ENCODE data around the gene PRAMEF15. TPM values are rescaled to one million over a fixed set of nuclear protein-coding genes. Genes with fewer than 3 reads are reported as not detected.

The PRAMEF15 gene
- not detected in 2 replicates for total RNA-seq

GRCh38 chr1:13315281-13315680 is at the start of gene PRAMEF15:
Gene PRAMEF15 (plus strand): TSS chr1:13315581. CDS start chr1:13318408, 2,827 bp downstream.

GRCh38 chr1:13285037-13285436 is 30.3 kb upstream of the PRAMEF15 start, which contains the start of gene PRAMEF8:
Gene PRAMEF8 (minus strand): TSS chr1:13285137. CDS start chr1:13284091, 1,046 bp downstream.

GRCh38 chr1:13303239-13303638 is 12.1 kb upstream of the PRAMEF15 start, which contains the start of gene PRAMEF33:
Gene PRAMEF33 (plus strand): TSS chr1:13303539. CDS start chr1:13305955, 2,416 bp downstream.

DNA sequence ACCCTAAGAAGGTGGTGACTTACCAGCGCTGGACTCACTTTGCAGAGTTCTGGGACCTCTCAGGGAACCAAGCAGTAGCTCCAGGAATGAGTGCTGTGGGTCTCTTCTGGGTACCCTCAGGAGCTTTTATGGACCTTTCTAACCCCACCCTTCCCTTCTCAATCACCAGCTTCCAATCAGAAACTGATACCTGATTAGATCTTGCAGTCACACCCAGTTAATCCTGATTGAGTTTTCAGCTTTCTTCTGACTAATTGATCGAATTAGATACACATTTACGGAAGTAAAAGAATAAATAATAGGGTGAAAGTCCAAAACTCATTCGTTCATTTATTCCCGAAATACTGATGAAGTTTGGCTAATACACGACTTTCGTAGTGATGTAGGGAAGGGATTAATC is 31.7 kb downstream of the PRAMEF15 start, which contains the start of gene PRAMEF14:
PRAMEF14 (minus strand) TSS at position 101 of the 400 bp plus-strand sequence. CDS start 1,820 bp downstream, outside the sequence.

Other genes with a start within 250 kb of the PRAMEF15 start
- not detected in 2 replicates for gene PRAMEF25, start 244.8 kb upstream of the PRAMEF15 start, total RNA-seq
- not detected in 2 replicates for gene HNRNPCL2, start 198.7 kb upstream of the PRAMEF15 start, total RNA-seq
- not detected in 2 replicates for gene PRAMEF26, start 159.6 kb upstream of the PRAMEF15 start, total RNA-seq
- gene HNRNPCL4, start 149.9 kb upstream of the PRAMEF15 start, total RNA-seq: not detected in 2 replicates
- gene PRAMEF9, start 143.7 kb upstream of the PRAMEF15 start, total RNA-seq: not detected in 2 replicates
- gene PRAMEF13, start 114.2 kb upstream of the PRAMEF15 start, total RNA-seq: not detected in 2 replicates
- gene PRAMEF18, start 89.4 kb upstream of the PRAMEF15 start, total RNA-seq: not detected in 2 replicates
- gene PRAMEF5, start 61.4 kb upstream of the PRAMEF15 start, total RNA-seq: not detected in 2 replicates
- gene PRAMEF8, start 30.4 kb upstream of the PRAMEF15 start, total RNA-seq: not detected in 2 replicates
- not detected in 2 replicates for gene PRAMEF33, start 12.0 kb upstream of the PRAMEF15 start, total RNA-seq
- not detected in 2 replicates for gene PRAMEF14, start 31.6 kb downstream of the PRAMEF15 start, total RNA-seq
- not detected in 2 replicates for gene PRAMEF19, start 56.4 kb downstream of the PRAMEF15 start, total RNA-seq
- gene PRAMEF17, start 74.1 kb downstream of the PRAMEF15 start, total RNA-seq: not detected in 2 replicates
- not detected in 2 replicates for gene PRAMEF20, start 94.9 kb downstream of the PRAMEF15 start, total RNA-seq
- gene LRRC38, start 198.4 kb downstream of the PRAMEF15 start, total RNA-seq: not detected in 2 replicates